Uterus (tissue), 4 donors: ENCODE results near the gene ERGIC1. TPM values are rescaled to one million over a fixed set of nuclear protein-coding genes. Genes with fewer than 3 reads are reported as not detected.

Experiments used
- DNase-seq, 2 donors: peaks; one replicate each; pipeline ENCODE4 v3.0.0-alpha.2; 2019 to 2020
- H3K27ac ChIP-seq, 2 donors: fragments of 200-600 bp; sonication (generic); 1 replicate in 1 of 2; 2 replicates in 1 of 2; pipeline ENCODE4 v1.5.1; 2016 to 2018
- H3K27me3 ChIP-seq, 2 donors: fragments of 200-600 bp; sonication (generic); one replicate each; pipeline ENCODE4 v1.5.1; 2018 to 2019; ENCODE audit warnings: control low read depth in 1 of 2
- H3K36me3 ChIP-seq, 2 donors: fragments of 200-600 bp; sonication (generic); one replicate each; pipeline ENCODE4 v1.5.1; 2019; ENCODE audit warnings: control low read depth in 1 of 2
- H3K4me1 ChIP-seq, 2 donors: fragments of 200-600 bp; sonication (generic); one replicate each; pipeline ENCODE4 v1.5.1; 2018 to 2019; ENCODE audit warnings: control low read depth in 1 of 2
- H3K4me3 ChIP-seq, 2 donors: fragments of 200-600 bp; sonication (generic); 1 replicate in 1 of 2; 2 replicates in 1 of 2; pipeline ENCODE4 v1.5.1; 2018 to 2019; ENCODE audit warnings: mild to moderate bottlenecking in 1 of 2
- H3K9me3 ChIP-seq, 2 donors: fragments of 200-600 bp; sonication (generic); one replicate each; pipeline ENCODE4 v1.5.1; 2019; ENCODE audit warnings: control low read depth in 1 of 2
- CTCF ChIP-seq, 4 experiments: fragments of 200-600 bp in 2 of 4; fragments of 450-650 bp in 2 of 4; sonication (generic) in 2 of 4; IDR thresholded peaks; one replicate each; pipeline ENCODE4 v1.5.1; 2016 to 2019; ENCODE audit warnings: antibody characterized with exemption in 4 of 4, mild to moderate bottlenecking in 2 of 4, moderate library complexity in 1 of 4
- POLR2A ChIP-seq, 2 donors: fragments of 450-650 bp; IDR thresholded peaks; one replicate each; pipeline ENCODE4 v1.6.1; 2016; ENCODE audit warnings: antibody characterized with exemption in 2 of 2, mild to moderate bottlenecking in 1 of 2, moderate library complexity in 1 of 2
- intact Hi-C: fragments of 100-400 bp; cut with DNase I; formaldehyde crosslinking; loops from one replicate; pipeline ENCODE4 v1.15.1; 2023; ENCODE audit warnings: low total_unique reads
- total RNA-seq, 4 donors: library from RNA; depleted of rRNA in 3 of 4; stranded (reverse); fragments of >200 nt in 3 of 4; gene quantifications; one replicate each; pipeline versions ENCODE4 v1.1.0 to v1.2.4, GENCODE V29; 2014 to 2023
- donor health status: DM: yes; HTN: yes; CAD: no.

The ERGIC1 gene
- total RNA-seq, 4 donors from 2014 or later: 34.8 to 130 (median 67.7) TPM

- intact Hi-C loops: loop anchor here (10.0 kb wide), 1 partner anchor 131 kb away; the partner anchor contains the start of gene DUSP1
- H3K36me3 ChIP-seq: no peaks in the 10 kb centered on the region
- peak overlapping the region; percentile 91 to 93 for H3K27ac ChIP-seq
- no peak for DNase-seq
- no peak for TF ChIP-seq CTCF (IDR thresholded peaks at IDR 0.05)
- peak in 1 of 2 donors; percentile 12 for TF ChIP-seq POLR2A (IDR thresholded peaks at IDR 0.05)
- H3K9me3 ChIP-seq: no peaks in the 10 kb centered on the region
- peaks cover 24 to 31% of the 10 kb centered on the region in 2 donors for H3K4me1 ChIP-seq
- no peaks in the 10 kb centered on the region for H3K27me3 ChIP-seq
- no peak overlapping the region for H3K4me3 ChIP-seq
Observed at GRCh38 chr5:172905346-172906140, 71.5 kb downstream of the ERGIC1 start.

- intact Hi-C loops: loop anchor here (10.0 kb wide), 1 partner anchor 132 kb away; the partner anchor contains the start of gene DUSP1
- no peak overlapping the region for H3K4me3 ChIP-seq
- H3K27ac ChIP-seq: peak overlapping the region; percentile 91 to 93
- H3K4me1 ChIP-seq: peaks cover 24 to 31% of the 10 kb centered on the region in 2 donors
- no peaks in the 10 kb centered on the region for H3K9me3 ChIP-seq
- no peaks in the 10 kb centered on the region for H3K27me3 ChIP-seq
- TF ChIP-seq CTCF (IDR thresholded peaks at IDR 0.05) (no peak), POLR2A (IDR thresholded peaks at IDR 0.05) (no peak)
- DNase-seq: peak in 1 of 2 donors; percentile 66
- H3K36me3 ChIP-seq: no peaks in the 10 kb centered on the region
Observed at GRCh38 chr5:172906436-172906835, 72.4 kb downstream of the ERGIC1 start.

- intact Hi-C loops: loop anchor here (10.0 kb wide), 1 partner anchor 132 kb away; the partner anchor contains the start of gene DUSP1
- no peaks in the 10 kb centered on the region for H3K27me3 ChIP-seq
- H3K9me3 ChIP-seq: no peaks in the 10 kb centered on the region
- peak overlapping the region; percentile 91 to 93 for H3K27ac ChIP-seq
- TF ChIP-seq POLR2A (IDR thresholded peaks at IDR 0.05) (peak in 1 of 2 donors; percentile 53), CTCF (IDR thresholded peaks at IDR 0.05) (peak in 2 of 4 experiments; percentile 11 to 31)
- H3K36me3 ChIP-seq: no peaks in the 10 kb centered on the region
- H3K4me3 ChIP-seq: no peak overlapping the region
- peak; percentile 70 to 81 for DNase-seq
- peaks cover 20 to 27% of the 10 kb centered on the region in 2 donors for H3K4me1 ChIP-seq
Observed at GRCh38 chr5:172906888-172907287, 72.8 kb downstream of the ERGIC1 start.

GRCh38 chr5:172907657-172908056 is 73.6 kb downstream of the ERGIC1 start:
- intact Hi-C loops: loop anchor here (10.0 kb wide), 1 partner anchor 133 kb away; the partner anchor contains the start of gene DUSP1
- TF ChIP-seq POLR2A (IDR thresholded peaks at IDR 0.05): no peak
- no peak for TF ChIP-seq CTCF (IDR thresholded peaks at IDR 0.05)
- no peak overlapping the region for H3K4me3 ChIP-seq
- peaks cover 13 to 21% of the 10 kb centered on the region in 2 donors for H3K4me1 ChIP-seq
- peak overlapping the region; percentile 91 to 93 for H3K27ac ChIP-seq
- H3K9me3 ChIP-seq: no peaks in the 10 kb centered on the region
- H3K27me3 ChIP-seq: no peaks in the 10 kb centered on the region
- no peaks in the 10 kb centered on the region for H3K36me3 ChIP-seq
- DNase-seq: no peak

- Histone ChIP-seq H3K27me3 (no peaks in the 10 kb centered on the region), H3K4me3 (no peak overlapping the region), H3K27ac (peak overlapping the region; percentile 70 to 93), H3K36me3 (no peaks in the 10 kb centered on the region), H3K4me1 (peaks cover 5 to 14% of the 10 kb centered on the region in 2 donors), H3K9me3 (no peaks in the 10 kb centered on the region)
- DNase-seq: no peak
- TF ChIP-seq CTCF (IDR thresholded peaks at IDR 0.05) (no peak), POLR2A (IDR thresholded peaks at IDR 0.05) (no peak)
- intact Hi-C loops: loop anchor here (10.0 kb wide), 1 partner anchor 134 kb away; the partner anchor contains the start of gene DUSP1
Observed at GRCh38 chr5:172908662-172909061, 74.6 kb downstream of the ERGIC1 start.
